CD4-positive, alpha-beta T cell treated with Interleukin-1 beta for 1 hour (primary cell): ENCODE results near the gene CREB3L4.

Source experiments
- DNase-seq, 2 donors: peaks; one replicate each; pipeline ENCODE4 v3.0.0-alpha.2; 2020 to 2022

The CREB3L4 gene

DNA sequence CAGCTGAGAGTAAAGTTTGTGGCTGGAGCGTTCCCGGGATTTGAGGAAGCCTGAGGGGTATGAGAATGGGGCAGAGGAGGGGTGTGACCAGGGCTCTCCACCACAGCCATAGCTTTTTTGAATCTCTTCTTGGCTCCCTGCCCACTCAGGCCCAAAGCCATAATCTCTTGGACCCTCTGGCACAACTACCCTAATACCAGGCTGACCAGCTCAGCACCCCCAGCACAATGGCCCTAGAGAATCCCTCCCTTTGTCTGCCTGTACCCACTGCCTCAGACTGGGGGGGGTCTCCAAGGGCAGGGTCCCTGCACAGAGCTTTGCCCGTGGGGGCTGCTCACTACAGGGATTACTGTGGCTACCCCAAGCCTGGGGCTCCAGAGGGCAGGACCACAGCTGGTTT is 28.7 kb upstream of the CREB3L4 start:
- DNase-seq, result no peak

DNA sequence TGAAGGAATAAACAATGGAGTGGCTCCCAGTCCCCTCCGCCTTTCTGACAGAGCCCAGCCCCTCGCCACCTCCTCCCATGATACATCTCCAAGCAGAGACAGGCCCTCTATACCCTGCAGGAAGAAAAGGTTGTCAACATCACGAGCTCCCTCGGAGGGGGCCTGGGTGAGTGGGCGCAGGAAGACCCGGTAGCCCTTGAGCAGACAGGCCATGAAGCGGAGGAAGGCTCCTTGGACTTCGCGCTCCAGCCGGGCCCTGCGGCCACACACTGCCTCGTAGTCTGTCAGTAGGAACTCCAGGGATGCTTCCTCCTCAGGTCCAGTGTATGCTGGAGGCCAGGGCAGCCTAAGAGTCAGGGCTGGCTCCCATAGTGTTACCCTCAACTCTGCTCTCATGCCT is 28.2 kb upstream of the CREB3L4 start:
- DNase-seq, result no peak

DNA sequence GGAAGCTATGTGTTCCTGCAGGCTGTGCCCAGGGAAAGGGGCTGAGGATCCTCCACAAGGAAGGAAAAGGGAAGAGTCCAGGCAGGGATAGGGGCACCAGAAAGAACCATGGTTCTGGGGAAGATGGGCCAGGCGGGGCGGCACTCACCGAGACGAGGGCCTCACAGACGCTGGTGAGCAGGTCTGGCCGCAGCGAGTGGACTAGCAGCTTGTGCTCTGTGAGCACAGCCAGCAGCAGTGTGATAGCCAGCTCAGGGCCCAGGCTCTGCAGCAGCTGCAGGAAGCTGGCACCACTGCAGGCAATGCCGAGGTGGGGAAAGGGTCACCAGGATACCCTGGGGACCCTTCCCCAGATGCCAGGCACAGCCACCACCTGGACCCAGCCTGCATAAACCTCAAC is 26.9 kb upstream of the CREB3L4 start:
- no peak for DNase-seq

DNA sequence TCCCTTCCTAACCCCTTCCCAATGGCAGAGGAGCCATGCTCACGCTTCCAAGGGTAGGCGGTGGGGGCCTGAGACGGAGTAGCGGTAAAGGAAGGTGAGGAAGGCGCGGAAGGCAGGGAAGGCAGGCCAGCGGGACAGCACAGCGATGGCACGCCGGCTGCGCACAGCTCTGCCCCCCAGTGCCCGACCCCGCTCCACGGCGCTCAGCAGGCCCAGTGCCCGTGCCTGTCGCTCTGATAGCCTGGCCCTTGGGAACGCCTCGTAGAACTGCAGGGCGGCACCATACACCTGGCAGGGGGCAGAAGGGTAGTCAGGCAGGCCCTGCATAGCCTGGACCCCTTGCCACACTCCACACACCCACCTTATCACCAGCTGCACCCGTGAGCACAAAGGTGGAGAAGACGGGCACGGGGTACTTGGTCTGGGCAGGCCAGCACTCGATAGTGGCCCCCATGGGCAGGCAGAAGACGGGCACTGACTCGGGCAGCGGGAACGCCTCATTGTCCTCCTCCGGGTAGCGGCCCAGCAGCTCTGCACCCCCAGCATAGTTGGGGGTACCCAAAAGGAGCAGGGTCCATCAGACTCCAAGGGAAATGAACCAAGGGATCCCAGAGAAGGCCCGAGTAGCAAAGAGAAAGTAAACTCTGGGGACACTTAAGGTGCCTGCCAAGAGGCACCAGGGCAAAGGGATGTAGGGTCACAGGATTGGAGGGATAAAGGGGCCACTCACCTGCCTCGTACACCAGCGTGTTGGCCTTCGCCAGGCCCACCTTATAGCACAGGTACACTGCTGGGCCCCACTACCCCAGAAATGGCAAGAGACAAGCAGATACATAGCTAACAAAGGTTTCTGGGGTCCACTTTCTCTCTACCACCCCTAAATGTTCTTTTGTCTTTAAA is 25.6 kb upstream of the CREB3L4 start:
- DNase-seq, result no peak

DNA sequence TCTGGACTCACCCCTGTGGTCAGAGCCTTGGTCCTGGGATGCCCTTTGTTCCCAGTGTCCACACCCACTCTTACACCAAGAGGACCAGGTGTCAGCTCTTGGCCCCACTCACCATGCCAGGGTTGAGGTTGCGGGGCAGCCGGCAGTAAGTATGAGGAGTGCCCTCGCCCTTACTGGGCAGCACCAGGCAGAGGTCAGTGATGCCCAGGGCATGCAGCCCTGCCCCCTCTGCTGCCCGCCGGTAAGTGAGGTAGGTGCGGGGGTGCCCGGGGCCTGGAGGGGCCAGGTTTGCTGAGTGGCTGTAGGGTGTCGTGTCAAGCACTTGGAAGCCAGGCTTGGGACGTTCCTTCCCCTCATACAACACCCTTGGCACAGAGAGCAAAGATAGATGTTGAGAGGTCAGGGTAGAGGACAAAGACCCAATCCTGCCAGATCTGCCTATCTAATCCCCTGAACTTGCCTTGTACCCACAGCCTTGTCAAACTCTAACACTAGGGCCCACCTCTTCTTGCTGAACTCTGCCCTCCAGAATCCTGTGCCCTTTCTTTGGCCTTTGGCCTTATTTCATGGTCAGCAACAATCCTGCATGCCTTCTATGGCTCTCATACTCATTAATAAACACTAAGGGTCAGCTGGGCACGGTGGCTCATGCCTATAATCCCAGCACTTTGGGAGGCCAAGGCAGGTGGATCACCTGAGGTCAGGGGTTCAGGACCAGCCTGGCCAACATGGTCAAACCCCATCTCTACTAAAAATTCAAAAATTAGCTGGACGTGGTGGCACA is 24.7 kb upstream of the CREB3L4 start:
- no peak for DNase-seq

DNA sequence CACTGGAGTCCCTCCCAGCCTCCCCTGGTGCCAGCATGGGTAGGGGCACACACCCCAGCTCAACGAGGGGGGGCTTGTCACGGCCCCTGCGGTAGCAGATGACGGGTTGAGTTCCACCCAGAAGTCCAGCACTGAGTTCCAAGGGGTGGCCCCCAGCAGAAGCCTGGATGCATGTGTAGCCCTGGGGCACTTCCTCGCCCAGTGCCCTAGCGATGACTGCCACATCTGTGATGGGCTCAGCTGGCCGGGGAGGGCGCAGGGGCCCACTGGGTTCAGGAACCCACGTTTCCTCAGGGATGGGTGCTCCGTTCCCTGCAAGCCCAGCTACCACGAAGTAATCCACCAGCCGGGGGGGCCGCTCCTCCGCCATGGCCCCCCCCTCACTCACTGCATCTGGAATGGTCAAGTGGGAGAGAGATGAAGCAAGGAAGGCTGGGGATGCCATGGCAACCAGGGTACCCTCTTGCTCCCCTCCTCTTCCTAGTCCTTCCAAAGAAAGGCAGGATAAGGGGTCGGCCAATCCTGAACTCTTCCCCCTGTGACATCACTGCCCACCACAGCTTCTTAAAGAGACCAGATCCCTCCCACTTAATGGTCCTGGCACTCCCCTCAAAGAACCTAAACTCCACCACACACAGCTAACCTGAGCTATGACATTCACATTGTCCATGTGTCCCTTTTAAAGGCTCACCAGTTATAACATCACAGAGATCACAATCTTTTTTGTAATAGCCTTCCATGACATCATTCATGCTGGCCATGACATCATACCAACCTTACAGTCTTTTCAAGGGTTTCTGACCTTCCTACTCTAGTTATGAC is 23.5 kb upstream of the CREB3L4 start:
- peak; percentile 30 to 46 for DNase-seq

DNA sequence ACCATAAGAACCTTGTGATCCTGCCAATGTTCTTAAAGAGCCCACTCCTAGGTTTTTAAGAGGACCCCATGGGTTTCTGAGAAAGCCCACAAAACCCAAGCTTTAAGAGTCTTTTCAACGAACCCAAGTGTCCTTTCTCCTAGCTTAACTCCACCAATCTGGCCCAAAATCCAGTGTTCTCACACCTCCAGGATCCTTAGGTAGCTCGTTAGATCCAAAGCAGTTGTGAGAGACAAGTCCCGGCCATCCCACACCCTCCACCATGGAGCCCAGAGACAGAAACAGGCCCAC is 22.9 kb upstream of the CREB3L4 start:
- no peak for DNase-seq

DNA sequence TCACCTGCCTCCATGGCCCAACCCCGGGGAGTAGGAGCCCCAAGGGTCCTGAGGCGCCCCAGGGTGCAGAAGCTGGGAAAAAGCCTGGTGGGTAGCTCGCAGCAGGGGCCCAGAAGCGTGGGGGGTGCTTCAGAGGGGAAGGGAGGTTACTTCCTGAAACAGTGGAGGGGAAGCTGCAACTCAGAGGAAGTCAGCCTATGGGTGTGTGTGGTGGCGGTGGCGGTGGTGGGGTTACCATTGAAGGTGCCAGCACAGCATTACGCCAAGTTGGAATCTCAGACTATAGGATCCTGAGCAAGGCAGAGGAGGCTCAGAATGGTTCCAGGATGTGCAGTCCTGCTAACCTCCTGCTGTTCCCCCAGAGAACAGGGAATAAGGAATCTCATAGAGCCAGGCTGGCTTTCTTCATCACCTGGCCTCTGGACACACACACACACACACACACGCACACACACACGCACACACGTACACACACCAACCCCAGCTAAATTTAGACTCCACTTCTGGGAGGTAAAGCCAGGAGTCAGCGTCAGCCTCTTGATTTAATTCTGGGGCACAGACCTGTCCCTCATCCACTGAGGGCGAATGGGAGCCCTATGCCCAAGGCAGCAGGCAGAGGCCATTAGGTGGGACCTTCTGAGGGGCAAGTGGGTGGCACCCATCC is 22.4 kb upstream of the CREB3L4 start:
- DNase-seq, result peak; percentile 84 to 86

DNA sequence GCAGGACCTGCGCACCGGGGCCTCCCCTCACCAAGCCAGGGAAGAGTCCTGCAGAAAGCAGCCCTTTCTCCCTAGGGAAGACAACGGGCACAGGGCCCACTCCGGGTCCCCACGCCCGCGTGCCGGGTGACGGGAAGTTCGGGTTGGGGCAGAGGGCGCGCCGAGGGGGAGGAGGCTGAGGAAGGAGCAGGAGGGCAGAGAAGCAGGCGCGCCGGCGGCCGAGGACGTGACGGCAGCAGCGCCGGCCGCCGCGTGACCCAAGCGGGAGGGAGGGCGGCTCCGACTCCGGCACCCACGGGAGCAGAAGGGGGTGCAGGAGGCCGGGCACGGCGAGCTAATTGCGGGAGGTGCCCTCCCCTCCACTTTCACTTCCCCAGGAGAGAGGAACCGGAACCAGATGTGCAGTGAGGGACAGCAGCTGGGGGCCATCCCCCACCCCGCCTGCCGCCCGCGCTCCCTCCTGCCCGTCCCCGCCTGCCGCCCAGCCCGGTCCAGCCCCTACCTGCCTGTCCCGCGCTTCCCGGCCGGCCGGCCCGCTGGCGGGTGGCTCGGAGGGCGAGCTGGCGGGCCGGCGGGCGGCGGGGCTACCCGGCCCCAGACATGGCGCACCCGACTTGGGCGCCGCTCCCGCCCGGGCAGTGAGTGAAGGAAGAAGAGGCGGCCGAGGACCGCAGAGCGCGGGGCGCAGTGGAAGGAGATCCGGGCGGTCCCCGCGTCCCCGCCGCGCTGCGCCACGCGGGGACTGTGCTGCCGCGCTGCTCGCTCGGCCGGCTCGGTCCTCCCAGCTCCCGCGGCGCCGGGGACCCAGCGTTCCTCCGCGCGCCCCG is 21.7 kb upstream of the CREB3L4 start:
- DNase-seq, result peak; percentile 83 to 94

DNA sequence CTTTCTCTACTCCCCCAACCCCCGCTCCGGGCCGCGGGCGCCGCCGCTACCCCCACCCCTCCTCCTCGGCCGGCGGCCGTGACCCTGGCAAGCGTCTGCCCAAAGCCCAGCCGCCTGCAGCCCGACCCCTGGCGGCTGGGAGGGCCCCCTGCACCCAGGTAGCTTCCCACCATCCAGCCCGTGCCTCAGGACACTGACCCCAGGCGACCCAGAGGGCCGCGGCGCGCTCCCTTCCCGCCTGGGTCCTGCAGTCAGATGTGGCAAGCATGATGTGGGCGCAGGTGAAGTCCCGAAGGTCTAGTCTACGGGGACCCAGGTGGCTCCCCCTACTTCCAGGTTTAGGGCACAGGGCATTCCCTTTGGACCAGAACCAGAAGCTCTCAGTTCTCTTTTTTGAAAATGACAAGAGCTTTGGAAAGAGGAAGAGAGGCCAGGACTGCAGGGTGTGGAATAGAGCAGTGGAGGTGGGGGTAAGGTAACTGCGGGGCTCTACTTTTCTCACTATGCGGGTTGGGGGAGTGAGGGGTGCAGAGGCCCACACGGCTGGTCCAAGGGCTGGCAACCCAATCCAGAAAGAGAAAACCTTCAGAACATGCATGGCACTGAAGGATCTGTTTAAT is 21.0 kb upstream of the CREB3L4 start, which contains the start of gene DENND4B:
TSS of gene DENND4B (minus strand) at position 97 of the 620 bp plus-strand sequence. CDS start 2,344 bp downstream, outside the sequence.
- DNase-seq, result peak; percentile 80 to 83

DNA sequence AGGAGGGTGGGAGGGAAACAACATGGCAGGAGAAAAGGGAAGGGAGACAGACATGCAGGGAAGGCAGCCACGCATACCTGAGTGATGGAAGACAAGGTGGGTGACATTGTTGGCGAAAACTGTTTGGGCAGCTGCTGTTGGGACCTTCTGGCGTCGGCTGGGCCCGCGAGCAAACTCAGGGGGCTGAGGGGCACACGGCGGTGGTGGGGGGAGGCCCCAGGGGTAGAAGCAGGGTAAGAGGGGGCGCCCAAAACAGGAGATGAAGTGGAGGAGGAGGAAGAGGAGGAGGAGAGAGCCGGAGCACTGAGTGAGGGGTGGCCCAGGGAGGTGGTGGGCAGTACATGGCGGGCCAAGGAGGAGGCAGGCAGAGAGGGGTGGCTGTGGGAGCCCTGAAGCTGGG is 16.5 kb upstream of the CREB3L4 start:
- no peak for DNase-seq

DNA sequence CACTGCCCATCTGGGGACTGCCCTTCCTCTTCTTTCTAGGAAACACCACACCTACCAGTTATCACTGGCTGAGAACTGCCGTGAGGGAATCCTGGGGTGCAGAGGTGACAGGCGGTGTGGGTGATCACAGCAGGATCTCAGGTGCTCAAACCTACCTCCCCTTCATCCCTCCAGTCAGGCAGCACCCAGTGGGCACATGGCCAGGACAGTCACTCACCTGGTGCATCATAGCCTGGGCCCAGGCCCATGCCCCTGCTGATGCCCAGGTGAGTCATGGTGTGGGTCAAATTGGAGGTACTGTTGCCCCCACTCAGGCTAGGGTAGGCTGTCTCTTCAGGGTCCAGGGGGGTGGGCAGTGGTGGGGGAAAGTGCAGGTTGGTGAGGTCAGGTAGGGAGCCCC is 15.9 kb upstream of the CREB3L4 start:
- no peak for DNase-seq

DNA sequence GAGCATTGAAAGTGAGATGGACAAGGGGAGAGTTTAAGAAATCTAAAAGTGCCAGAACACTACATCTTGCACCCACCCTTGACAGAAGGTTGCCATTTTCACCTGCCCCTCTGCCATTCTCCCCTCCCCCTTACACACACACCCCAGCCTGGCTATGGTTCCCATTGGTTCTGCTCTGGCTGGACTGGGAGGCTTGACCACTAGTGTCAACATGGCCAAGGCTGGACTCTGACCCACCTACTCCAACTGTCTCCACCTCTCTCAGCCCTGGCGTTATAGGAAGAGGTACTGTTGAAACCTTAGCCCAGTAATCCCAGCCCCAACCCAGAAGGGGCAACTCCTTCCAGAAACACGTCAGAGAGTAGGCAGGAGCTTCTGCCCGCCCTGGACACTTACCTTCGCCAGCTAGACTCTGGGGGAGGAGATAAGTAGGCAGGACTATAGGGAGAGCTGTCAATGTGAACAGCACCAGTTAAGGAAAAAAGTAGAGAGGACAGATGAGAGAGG is 13.8 kb upstream of the CREB3L4 start:
- DNase-seq, result no peak

DNA sequence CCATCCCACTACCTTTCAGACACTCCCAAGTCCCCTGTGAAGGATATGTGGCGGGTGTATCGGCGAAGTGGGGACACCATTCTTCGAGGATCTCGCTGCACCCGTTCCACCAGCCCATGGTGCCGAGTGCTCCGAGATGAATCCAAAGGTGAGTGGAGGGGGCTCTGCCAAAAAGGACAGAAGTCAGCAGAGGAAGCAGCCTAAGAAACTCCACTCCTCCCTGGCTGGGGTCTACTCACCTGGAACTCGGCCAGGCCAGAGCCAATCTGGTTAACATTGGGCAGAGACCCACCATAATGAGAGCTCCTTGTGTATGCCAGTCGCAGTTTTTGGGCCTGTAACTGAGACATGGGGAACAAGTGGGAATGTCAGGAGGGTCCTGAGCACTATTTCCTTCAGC is 12.9 kb upstream of the CREB3L4 start:
- no peak for DNase-seq

DNA sequence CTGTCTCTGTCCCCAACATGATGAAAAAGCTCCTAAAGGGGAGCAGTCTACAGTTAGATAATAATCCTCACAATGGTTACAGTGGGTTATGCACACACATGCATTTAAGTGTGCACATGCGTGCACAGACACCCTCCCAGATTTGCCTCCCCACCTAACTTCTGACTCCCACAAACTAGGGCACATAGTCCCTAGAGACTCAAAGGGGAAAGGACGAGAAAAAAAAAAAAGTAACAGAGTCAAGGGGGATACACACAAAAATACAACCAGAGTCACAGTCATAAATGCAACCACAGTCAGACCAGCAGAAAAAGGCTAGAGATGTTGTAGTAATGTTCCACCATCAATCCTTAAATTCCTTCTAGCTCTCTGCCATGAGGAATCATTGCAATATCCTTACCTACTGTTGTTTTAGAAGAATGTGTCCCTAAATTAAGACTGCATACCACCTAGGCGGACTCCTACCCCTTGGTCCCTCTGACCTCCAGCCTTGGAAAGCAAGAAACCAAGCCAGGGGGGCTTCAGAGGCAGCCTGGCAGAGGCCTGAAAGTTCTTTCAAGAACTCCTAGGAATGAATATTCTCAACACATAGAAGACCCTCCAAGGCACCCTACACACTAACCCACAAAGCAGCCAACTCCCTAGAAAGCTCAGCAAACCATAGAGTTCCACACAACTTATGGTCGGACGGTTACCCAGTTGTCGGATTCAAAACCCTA is 10.5 kb upstream of the CREB3L4 start:
- no peak for DNase-seq

DNA sequence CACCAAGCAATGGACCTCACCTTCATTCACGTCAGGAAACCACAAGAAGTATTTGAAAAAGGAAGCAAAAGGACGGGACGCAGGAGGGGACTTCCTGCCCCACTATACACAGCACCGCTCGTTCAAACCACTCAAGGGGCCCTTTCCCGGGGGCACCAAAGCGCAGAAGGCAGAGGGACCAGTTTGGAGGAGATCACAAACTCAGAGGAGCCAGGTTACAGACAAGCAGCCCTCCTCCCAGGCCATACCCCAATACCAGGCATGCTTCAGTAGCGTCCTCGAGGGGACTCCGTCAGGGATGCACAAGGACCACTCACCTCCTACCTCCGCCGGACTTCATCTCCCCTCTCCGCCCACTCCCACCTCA is 10.0 kb upstream of the CREB3L4 start:
- DNase-seq, result peak; percentile 32 to 64

DNA sequence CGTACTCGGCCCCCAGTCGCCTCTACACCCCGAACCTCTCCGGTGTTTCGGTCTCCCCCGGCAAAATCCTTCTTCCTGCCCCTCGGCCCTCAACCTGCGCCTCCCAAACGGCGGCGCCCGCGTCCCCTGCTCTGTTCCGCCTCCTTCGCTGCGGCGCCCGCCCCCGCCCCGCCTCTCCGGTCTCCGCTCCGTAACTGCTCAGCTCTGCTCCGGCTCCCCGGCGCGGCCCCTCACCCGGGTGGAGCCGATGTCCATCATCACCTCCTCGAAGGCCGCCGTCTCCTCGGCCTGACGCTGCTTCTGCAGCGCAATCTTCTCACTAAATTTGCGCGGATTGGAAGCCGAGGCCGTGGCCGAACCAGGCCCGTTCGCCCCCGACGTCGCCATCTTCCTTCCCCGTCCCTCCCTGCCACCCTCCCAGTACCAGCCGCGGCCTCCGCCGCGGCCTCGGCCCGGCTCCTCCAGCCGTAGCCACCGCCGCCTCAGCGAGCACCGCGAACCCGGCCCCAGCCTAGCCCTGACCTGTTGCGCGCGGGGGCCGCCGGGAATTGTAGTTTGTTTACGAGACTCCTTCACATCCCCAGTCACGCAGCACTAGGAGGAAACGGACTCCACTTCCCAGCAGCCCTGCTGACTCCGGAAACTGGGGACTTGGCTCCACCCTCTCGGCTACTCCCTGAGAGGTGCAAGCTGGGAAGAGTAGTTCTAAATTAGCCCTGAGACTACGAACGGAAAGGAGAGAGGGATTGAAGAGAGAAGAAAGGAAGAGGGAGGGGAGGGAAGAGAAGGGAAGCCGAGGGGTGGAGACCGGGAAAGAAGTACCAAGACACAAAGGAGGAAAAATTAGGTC is 9.4 kb upstream of the CREB3L4 start, which contains the start of gene CRTC2:
TSS of gene CRTC2 (minus strand) at position 502 of the 850 bp plus-strand sequence. CDS start at position 387, 115 bp downstream.
- peak; percentile 98 for DNase-seq

DNA sequence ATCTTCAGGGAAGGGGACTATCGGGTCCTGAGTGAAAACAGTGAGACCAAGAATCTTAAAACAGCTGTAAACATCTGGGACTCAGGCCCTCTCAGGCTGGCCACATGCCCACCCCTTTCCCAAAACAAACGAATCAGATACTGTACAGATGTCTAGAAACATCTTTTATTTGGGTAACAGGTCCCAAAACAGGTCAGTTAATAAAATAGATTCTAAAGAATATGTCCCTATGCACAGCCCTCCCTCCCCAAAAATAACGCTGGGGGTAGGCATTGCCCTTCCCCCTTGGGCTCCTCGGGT is 8.8 kb upstream of the CREB3L4 start:
- DNase-seq, result no peak

DNA sequence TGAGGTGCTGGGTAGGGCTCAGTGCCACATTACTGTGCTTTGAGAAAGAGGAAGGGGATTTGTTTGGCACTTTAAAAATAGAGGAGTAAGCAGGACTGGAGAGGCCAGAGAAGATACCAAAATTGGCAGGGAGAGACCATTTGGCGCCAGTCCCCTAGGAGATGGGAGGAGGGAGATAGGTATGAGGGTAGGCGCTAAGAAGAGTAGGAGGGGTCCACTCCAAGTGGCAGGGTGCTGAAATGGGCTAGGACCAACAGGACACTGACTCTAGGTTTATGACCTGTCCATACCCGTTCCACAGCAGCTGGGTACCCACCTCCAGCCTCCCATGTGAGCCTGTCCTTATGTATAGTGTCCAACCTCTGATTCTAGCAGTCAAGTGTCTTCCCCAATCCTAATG is 8.2 kb upstream of the CREB3L4 start:
- no peak for DNase-seq

DNA sequence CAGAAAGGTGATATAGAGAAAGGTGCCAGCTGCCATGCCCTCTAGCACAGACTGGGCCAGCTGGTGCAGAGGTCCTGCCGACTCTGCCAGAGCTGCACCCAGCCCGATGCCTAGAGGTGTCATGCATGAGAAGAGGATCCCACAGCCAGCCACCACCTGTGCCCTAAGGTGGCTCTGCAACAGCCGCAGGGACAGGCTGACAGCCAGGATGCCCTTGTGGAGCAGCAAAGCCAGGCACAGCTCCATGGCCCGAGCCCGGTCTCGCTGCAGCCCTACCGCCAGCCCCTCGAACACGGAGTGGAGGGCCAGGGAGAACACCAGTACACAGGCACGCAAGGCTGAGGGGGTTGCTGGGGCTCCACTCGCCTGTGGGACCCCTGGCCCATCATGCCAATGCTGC is 7.5 kb upstream of the CREB3L4 start:
- no peak for DNase-seq
